B cell (primary cell): Measurements from ENCODE around the gene SYTL5.

ENCODE experiments used
- CTCF ChIP-seq: fragments of 200-600 bp; IDR thresholded peaks from one replicate; pipeline ENCODE4 v1.8.0; 2022; ENCODE audit warnings: antibody characterized with exemption, mild to moderate bottlenecking
- EZH2 ChIP-seq: IDR thresholded peaks from 2 replicates; pipeline ENCODE4 v1.6.1; 2012; ENCODE audit warnings: borderline replicate concordance, low read depth, mild to moderate bottlenecking, moderate library complexity, low read length; ENCODE audit not compliant: insufficient read depth, poor library complexity, severe bottlenecking

- TF ChIP-seq CTCF, result no peak
- TF ChIP-seq EZH2, result no peak
Measured at GRCh38 chrX:38156838-38157237, 150.5 kb downstream of the SYTL5 start.
